Measurements from ENCODE around the gene NOTUM. TPM values are rescaled to one million over a fixed set of nuclear protein-coding genes. Genes with fewer than 3 reads are reported as not detected.

NOTUM gene
- total and polyA plus RNA-seq, 9 of the 15 experiments (the other 6 are each of a cell fraction or from before 2014, with no cell fraction given) = 0.03 to 14.0 (median 4.1) TPM

DNA sequence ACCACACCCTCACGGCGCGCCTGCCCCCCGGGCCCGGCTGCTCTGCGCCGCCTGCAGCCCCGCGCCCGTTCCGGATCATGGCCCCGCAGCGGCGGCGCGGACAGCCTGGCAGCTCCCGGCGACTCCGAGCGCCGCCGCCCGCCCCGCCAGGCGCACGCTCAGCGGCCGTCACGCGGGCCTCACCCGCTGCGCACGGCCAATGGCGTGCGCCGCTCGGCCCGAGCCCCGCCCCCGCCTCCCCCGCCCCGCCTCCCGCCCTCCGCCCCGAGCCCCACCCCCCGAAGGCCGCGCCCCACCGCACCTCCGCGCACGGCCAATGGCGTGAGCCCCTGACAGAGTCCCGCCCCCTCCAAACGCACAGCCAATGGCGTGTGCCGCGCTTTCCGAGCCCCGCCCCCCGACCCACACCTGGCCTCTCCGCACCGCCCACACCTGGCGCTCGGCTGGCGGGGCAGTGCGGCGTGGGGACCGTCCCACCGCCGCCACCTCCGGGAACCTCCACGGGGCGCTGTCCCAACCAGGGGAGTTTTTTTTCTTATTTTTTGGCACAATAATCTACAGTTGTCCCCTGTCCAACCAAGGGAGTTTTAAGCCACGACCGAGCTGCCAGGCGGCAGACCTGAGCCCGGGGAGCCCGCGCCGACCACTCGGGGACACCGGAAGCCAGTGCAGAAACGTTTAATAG, 49.6 kb downstream of the NOTUM start, which contains the start of gene PCYT2 (continued):
- TF ChIP-seq TSHZ1 (CRISPR knock-in tag; IDR thresholded peaks at IDR 0.05) = no peak
- TF ChIP-seq ELF4 (CRISPR knock-in tag; IDR thresholded peaks at IDR 0.05) = no peak
- TF ChIP-seq SNIP1 (IDR thresholded peaks at IDR 0.05; ENCODE audit: low read depth) = no peak
- no peak for TF ChIP-seq ZNF3 (CRISPR knock-in tag; IDR thresholded peaks at IDR 0.05)
- no peak for TF ChIP-seq CBFA2T2 (conservative IDR thresholded peaks at IDR 0.05)
- TF ChIP-seq ZNF408 (CRISPR knock-in tag; IDR thresholded peaks at IDR 0.05; ENCODE audit: low read depth) = no peak
- no peak for TF ChIP-seq LEF1 (IDR thresholded peaks at IDR 0.05)
- no peak for TF ChIP-seq ZNF695 (CRISPR knock-in tag; IDR thresholded peaks at IDR 0.05)
- TF ChIP-seq OTX1 (CRISPR knock-in tag; IDR thresholded peaks at IDR 0.05) = no peak
- no peak for TF ChIP-seq KDM2B (CRISPR knock-in tag; IDR thresholded peaks at IDR 0.05)
- no peak for TF ChIP-seq HEY1 (CRISPR knock-in tag; IDR thresholded peaks at IDR 0.05; ENCODE audit: borderline replicate concordance)
- TF ChIP-seq FOXM1 (IDR thresholded peaks at IDR 0.05; ENCODE audit: low read depth) = no peak
- 0 out of 2 replicates have a peak, but pooled peaks have one; percentile 38 for TF ChIP-seq FOXM1 (CRISPR knock-in tag; IDR thresholded peaks at IDR 0.05; ENCODE audit: low read depth)
- TF ChIP-seq POLR2H (tag; IDR thresholded peaks at IDR 0.05; ENCODE audit: low read depth) = no peak
- TF ChIP-seq ZNF764 (CRISPR knock-in tag; IDR thresholded peaks at IDR 0.05; ENCODE audit: low read depth) = no peak
- TF ChIP-seq ETV6 (IDR thresholded peaks at IDR 0.05; ENCODE audit: borderline replicate concordance in 1 of 2, low read depth in 2 of 2, low read length in 1 of 2) = no peak
- TF ChIP-seq ETV6 (CRISPR knock-in tag; IDR thresholded peaks at IDR 0.05; ENCODE audit: borderline replicate concordance) = no peak
- TF ChIP-seq NFIX (CRISPR knock-in tag; IDR thresholded peaks at IDR 0.05; ENCODE audit: low read depth) = no peak
- no peak for TF ChIP-seq MTA2 (IDR thresholded peaks at IDR 0.05; ENCODE audit: low read depth)
- peak in 2 of 3 experiments; percentile 11 to 50 for TF ChIP-seq YY1 (IDR thresholded peaks at IDR 0.05; ENCODE audit: borderline replicate concordance in 1 of 3, control insufficient read depth in 1 of 3, extremely low read depth in 1 of 3, insufficient read depth in 3 of 3, insufficient read length in 1 of 3, insufficient replicate concordance in 2 of 3, low read depth in 1 of 3, low read length in 2 of 3)
- peak; percentile 60 for TF ChIP-seq EGR1 (conservative IDR thresholded peaks at IDR 0.05)
- no peak for TF ChIP-seq ZNF644 (tag; IDR thresholded peaks at IDR 0.05; ENCODE audit: low read depth)
- TF ChIP-seq CREB3 (tag; conservative IDR thresholded peaks at IDR 0.05; ENCODE audit: low read depth) = no peak
- no peak for TF ChIP-seq SRSF3 (IDR thresholded peaks at IDR 0.05; ENCODE audit: insufficient read depth, low read length)
- no peak for TF ChIP-seq BCOR (IDR thresholded peaks at IDR 0.05)
- no peak for TF ChIP-seq RBM25 (IDR thresholded peaks at IDR 0.05; ENCODE audit: low read depth, low read length, severe bottlenecking)
